Measurements from ENCODE around the gene JMJD1C. TPM values are rescaled to one million over a fixed set of nuclear protein-coding genes. Genes with fewer than 3 reads are reported as not detected.
"Not testable (repeated sequence)": the region's sequence is repeated elsewhere in the genome, so short reads cannot be mapped to it uniquely, and the experiment has no call there.

JMJD1C gene
- total RNA-seq, 1 donor from 2014 or later, result 120 TPM

DNA sequence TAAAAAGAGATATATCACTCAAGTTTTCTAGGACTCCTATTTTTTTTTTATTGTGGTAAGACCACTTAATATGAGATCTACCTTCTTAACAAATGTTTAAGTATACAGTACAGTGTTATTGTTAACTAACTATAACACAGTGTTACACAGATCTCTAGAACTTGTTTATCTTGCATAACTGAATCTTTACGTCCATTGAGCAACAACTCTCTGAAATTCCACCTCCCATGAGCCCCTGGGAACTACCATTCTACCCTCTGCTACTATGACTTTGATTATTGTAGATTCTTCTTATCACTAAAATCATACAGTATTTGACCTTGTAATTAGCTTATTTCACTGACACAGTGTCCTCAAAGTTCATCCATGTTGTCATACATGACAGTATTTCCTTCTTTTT, 32.9 kb upstream of the JMJD1C start:
- Mint-ChIP-seq H3K4me3 (ENCODE audit: unreplicated experiment) (no peak overlapping the region), H3K4me1 (ENCODE audit: unreplicated experiment) (peaks cover 46% of the 10 kb centered on the region), H3K9me3 (ENCODE audit: unreplicated experiment) (peaks cover 7% of the 10 kb centered on the region), H3K27me3 (ENCODE audit: unreplicated experiment) (no peaks in the 10 kb centered on the region), H3K36me3 (ENCODE audit: unreplicated experiment) (peaks cover 9% of the 10 kb centered on the region), H3K27ac (ENCODE audit: unreplicated experiment) (peak overlapping the region; percentile 47)
- no peak for DNase-seq (ENCODE audit: extremely low spot score, unreplicated experiment)
- TF ChIP-seq, protein P1, sequence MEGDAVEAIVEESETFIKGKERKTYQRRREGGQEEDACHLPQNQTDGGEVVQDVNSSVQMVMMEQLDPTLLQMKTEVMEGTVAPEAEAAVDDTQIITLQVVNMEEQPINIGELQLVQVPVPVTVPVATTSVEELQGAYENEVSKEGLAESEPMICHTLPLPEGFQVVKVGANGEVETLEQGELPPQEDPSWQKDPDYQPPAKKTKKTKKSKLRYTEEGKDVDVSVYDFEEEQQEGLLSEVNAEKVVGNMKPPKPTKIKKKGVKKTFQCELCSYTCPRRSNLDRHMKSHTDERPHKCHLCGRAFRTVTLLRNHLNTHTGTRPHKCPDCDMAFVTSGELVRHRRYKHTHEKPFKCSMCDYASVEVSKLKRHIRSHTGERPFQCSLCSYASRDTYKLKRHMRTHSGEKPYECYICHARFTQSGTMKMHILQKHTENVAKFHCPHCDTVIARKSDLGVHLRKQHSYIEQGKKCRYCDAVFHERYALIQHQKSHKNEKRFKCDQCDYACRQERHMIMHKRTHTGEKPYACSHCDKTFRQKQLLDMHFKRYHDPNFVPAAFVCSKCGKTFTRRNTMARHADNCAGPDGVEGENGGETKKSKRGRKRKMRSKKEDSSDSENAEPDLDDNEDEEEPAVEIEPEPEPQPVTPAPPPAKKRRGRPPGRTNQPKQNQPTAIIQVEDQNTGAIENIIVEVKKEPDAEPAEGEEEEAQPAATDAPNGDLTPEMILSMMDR (IDR thresholded peaks at IDR 0.05), result no peak

- Mint-ChIP-seq H3K27me3 (ENCODE audit: unreplicated experiment) (no peaks in the 10 kb centered on the region), H3K9me3 (ENCODE audit: unreplicated experiment) (peaks cover 7% of the 10 kb centered on the region), H3K27ac (ENCODE audit: unreplicated experiment) (no peak overlapping the region), H3K36me3 (ENCODE audit: unreplicated experiment) (peaks cover 9% of the 10 kb centered on the region), H3K4me3 (ENCODE audit: unreplicated experiment) (no peak overlapping the region), H3K4me1 (ENCODE audit: unreplicated experiment) (peaks cover 49% of the 10 kb centered on the region)
- no peak for DNase-seq (ENCODE audit: extremely low spot score, unreplicated experiment)
- TF ChIP-seq, protein P1 (IDR thresholded peaks at IDR 0.05), result no peak
Observed at GRCh38 chr10:63497321-63497720, 31.5 kb upstream of the JMJD1C start.

DNA sequence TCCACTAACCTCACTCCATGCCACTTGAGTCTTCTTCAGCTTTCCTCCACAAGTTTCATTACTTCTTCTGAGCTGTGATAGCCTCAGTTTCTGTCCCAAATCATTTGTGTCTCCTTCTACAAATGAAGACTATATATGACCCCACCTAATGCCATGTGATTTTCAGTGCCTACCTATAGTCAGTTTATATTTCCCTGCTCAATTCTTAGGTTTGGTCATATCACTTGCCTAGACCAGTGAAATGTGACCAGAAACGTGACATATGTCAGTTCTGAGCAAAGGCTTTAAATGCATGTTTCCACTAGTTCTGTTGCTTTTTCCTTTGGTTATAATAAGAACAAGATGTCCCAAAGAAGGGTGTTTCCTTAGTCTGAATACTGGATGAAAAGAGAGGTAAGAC, 30.8 kb upstream of the JMJD1C start:
- TF ChIP-seq, protein P1 (IDR thresholded peaks at IDR 0.05), result no peak
- Mint-ChIP-seq H3K9me3 (ENCODE audit: unreplicated experiment) (peaks cover 7% of the 10 kb centered on the region), H3K36me3 (ENCODE audit: unreplicated experiment) (peaks cover 9% of the 10 kb centered on the region), H3K4me1 (ENCODE audit: unreplicated experiment) (peaks cover 52% of the 10 kb centered on the region), H3K4me3 (ENCODE audit: unreplicated experiment) (no peak overlapping the region), H3K27me3 (ENCODE audit: unreplicated experiment) (no peaks in the 10 kb centered on the region), H3K27ac (ENCODE audit: unreplicated experiment) (peak overlapping the region; percentile 32)
- no peak for DNase-seq (ENCODE audit: extremely low spot score, unreplicated experiment)

- Mint-ChIP-seq H3K27ac (ENCODE audit: unreplicated experiment) (no peak overlapping the region), H3K9me3 (ENCODE audit: unreplicated experiment) (peaks cover 7% of the 10 kb centered on the region), H3K4me1 (ENCODE audit: unreplicated experiment) (peaks cover 57% of the 10 kb centered on the region), H3K36me3 (ENCODE audit: unreplicated experiment) (peaks cover 9% of the 10 kb centered on the region), H3K4me3 (ENCODE audit: unreplicated experiment) (peak overlapping the region; percentile 32), H3K27me3 (ENCODE audit: unreplicated experiment) (no peaks in the 10 kb centered on the region)
- TF ChIP-seq, protein P1 (IDR thresholded peaks at IDR 0.05), result no peak
- no peak for DNase-seq (ENCODE audit: extremely low spot score, unreplicated experiment)
Observed at GRCh38 chr10:63494951-63495350, 29.2 kb upstream of the JMJD1C start.

DNA sequence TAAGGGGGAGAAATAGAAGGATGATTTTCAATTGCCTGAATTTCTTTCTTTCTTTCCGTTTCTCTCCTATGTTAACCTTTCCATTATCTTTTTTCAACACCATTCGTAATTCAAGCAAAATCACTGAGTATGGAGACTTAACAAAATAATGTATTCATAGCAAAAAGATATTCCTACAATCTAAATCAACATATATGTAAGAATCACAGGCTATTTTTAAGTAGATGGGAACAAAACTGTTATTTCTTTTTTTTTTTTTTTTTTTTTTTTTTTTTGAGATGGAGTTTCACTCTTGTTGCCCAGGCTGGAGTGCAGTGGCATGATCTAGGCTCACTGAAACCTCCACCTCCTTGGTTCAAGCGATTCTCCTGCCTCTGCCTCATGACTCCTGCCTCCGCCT, 27.2 kb upstream of the JMJD1C start:
- H3K36me3 Mint-ChIP-seq (ENCODE audit: unreplicated experiment), result peaks cover 9% of the 10 kb centered on the region
- H3K27ac Mint-ChIP-seq (ENCODE audit: unreplicated experiment), result peak overlapping the region; percentile 89
- H3K27me3 Mint-ChIP-seq (ENCODE audit: unreplicated experiment), result no peaks in the 10 kb centered on the region
- TF ChIP-seq, protein P1 (IDR thresholded peaks at IDR 0.05), result no peak
- H3K4me1 Mint-ChIP-seq (ENCODE audit: unreplicated experiment), result peaks cover 49% of the 10 kb centered on the region
- DNase-seq (ENCODE audit: extremely low spot score, unreplicated experiment), result no peak
- H3K4me3 Mint-ChIP-seq (ENCODE audit: unreplicated experiment), result peak overlapping the region; percentile 7
- peaks cover 7% of the 10 kb centered on the region for H3K9me3 Mint-ChIP-seq (ENCODE audit: unreplicated experiment)

GRCh38 chr10:63492317-63492690, 26.5 kb upstream of the JMJD1C start:
- H3K9me3 Mint-ChIP-seq (ENCODE audit: unreplicated experiment); H3K27me3 Mint-ChIP-seq (ENCODE audit: unreplicated experiment); DNase-seq (ENCODE audit: extremely low spot score, unreplicated experiment); H3K36me3 Mint-ChIP-seq (ENCODE audit: unreplicated experiment): not testable (repeated sequence)
- H3K4me1 Mint-ChIP-seq (ENCODE audit: unreplicated experiment), result peaks cover 42% of the 10 kb centered on the region
- H3K27ac Mint-ChIP-seq (ENCODE audit: unreplicated experiment), result peak overlapping the region; percentile 87
- H3K4me3 Mint-ChIP-seq (ENCODE audit: unreplicated experiment), result peak overlapping the region; percentile 61

Data from osteocyte (in vitro differentiated cells).